NCI-H146 treated with DMSO at 0.1 percent for 48 hours (cell line): ENCODE data around the gene CPT1A.

ENCODE experiments used
- DNase-seq: peaks from one replicate; lab custom pipeline; 2025; ENCODE audit not compliant: unreplicated experiment; lab: John Stamatoyannopoulos, UW

Gene CPT1A

DNA sequence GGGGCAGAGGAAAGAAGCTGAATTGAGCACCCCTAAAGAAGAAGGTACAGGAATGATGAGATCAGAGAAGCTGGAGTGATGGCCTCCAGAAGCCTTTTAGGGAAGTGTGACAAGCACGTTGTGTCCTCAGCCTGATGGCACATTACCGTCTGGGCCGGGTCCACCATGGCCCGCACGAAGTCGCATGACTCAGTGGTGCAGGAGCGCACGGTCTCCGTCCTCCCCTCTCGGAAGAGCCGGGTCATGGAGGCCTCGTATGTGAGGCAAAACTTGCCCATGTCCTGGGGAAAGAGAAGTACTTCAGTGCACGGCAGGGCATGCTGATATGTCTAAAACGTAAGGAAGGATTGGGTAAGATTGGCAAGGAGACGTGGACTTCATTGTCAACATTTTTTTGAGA lies 79.2 kb downstream of the CPT1A start:
- DNase-seq: no peak

DNA sequence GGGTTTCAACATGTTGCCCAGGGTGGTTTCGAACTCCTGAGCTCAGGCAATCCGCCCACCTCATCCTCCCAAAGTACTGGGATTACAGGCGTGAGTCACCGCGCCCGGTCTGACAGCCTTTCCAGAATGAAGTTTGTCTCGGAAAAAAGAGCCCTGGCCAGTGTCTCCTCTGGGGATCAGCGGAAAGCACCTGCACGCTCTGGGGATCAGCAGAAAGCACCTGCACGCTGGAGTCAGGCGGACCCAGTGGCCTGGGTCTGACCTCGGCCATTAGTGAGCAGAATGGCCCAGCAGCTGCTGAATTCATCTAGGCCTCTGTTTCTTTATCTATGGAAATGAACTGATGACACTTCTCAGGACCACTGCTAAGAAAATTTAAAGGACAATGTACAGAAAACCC lies 79.9 kb downstream of the CPT1A start:
- DNase-seq: peak; percentile 73

DNA sequence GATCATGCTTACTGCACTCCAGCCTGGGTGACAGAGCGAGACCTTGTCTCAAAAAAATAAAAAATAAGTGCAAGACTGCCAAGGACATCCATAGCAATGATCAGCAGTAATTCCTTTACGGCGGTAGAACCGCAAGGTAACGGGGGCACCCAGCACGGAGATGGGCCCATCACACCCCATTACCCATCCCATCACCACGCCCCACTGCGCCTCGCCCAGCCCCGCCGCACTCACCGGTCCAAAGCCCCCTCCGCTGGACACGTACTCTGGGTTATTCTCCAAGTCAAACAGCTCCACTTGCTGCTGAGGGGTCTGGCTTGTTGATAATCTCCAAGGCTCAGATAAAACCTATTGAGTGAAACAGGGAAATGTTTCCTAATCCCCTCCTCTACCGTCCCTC lies 81.7 kb downstream of the CPT1A start:
- no peak for DNase-seq

DNA sequence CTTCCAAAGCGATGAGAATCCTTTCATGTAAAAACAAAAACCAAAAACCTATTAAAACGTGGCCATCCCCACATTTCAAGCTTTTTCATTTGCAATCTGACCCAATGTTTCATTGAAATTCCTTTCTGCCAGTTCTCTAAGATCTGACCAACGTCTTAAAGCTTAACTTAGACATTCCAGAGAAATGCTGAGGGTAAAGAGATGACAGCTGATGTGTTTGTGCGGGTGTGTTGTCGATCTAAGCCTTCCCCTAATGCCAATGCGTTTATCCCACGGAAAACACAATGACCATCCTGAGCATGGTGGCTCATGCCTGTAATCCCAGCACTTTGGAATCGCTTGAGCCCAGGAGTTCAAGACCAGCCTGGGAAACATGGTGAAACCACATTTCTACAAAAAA lies 84.0 kb downstream of the CPT1A start:
- DNase-seq: no peak

DNA sequence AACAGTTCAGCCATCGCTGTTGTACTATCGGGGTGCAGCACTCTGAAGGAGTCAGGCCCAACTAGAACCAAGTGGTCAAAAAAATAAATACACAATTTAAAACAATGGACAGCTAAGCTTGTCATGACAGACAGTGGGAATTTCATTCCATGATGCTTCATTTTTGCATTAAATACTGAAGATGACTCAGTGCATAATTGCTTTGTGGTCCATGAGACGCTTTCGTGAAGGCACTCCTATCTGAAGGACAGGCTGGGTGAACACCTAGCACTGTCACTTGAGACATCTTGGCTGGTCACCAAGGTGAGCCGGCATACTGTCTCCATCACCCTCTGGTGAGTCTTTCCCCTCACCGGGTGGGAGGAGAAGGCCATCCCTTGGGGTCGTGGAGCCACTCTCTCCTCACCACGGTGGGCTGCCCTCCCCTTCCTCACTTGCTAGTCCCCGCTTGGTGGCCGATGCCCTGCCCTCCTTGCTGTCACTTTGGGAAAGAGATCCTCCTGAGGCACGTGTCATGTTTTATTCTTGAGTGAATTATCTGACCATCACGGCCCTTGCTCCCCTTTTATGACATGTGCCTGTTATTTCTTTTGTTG lies 85.4 kb downstream of the CPT1A start:
- DNase-seq: no peak

DNA sequence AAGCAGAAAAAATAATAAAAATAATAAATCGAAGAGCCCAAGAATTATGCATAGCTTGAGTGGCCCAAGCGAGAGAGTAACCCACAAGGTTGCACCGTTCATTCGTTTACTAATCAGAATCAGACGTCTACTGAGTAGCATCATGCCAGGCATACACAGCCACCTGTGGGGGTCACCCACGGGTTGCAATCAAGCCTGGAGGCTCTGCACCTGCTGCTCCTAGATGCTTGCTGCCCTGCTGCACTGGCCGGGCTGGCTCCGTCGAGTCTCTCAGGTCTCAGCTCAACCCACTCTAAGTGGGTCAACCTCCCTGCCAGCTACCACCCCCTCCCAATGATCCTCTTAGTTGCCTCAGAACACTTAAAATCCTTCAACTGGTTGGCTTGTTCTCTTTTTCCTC lies 88.4 kb downstream of the CPT1A start:
- DNase-seq: no peak

DNA sequence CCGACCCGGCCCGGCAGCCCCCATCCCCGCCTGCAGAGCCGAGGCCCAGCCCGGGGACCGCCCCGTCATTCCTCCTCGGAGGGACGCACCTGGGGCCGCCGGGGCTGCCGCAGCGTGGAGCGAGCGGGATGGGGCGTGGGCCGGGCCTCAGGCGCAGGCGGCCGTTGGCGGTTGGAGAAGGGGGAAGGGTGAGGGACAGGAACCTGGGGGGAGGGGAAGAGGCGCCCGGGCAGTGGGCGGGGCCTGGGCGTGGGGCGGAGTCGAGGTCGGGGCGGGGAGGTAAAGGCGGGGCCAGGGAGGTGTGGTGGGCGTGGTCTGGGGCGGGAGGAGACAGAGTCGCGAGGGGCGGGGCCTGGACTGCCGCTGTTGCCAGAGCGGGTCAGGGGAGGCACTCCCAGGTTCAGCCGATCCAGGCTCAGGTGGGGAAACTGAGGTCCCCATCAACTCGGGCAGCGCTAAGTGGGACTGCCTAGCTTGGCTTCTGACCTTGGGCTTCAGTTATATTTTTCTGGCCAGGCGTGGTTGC lies 90.3 kb downstream of the CPT1A start, which contains the start of gene TESMIN:
Gene TESMIN, minus strand, starts transcription at position 190 of the 526 bp plus-strand sequence. CDS start 860 bp downstream, outside the sequence.
- peak; percentile 55 for DNase-seq

DNA sequence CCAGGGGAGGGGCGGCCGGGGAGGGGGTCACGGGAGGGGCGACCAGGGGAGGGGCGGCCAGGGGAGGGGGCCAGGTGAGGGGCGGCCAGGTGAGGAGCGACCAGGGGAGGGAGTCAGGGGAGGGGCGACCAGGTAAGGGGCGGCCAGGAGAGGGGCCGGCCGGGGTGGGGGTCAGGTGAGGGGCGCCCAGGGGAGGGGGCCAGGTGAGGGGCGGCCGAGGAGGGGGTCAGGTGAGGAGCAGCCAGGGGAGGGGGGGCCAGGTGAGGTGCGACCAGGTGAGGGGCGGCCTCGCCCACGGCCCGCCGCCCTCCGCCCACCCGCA lies 90.8 kb downstream of the CPT1A start:
- DNase-seq: no peak

DNA sequence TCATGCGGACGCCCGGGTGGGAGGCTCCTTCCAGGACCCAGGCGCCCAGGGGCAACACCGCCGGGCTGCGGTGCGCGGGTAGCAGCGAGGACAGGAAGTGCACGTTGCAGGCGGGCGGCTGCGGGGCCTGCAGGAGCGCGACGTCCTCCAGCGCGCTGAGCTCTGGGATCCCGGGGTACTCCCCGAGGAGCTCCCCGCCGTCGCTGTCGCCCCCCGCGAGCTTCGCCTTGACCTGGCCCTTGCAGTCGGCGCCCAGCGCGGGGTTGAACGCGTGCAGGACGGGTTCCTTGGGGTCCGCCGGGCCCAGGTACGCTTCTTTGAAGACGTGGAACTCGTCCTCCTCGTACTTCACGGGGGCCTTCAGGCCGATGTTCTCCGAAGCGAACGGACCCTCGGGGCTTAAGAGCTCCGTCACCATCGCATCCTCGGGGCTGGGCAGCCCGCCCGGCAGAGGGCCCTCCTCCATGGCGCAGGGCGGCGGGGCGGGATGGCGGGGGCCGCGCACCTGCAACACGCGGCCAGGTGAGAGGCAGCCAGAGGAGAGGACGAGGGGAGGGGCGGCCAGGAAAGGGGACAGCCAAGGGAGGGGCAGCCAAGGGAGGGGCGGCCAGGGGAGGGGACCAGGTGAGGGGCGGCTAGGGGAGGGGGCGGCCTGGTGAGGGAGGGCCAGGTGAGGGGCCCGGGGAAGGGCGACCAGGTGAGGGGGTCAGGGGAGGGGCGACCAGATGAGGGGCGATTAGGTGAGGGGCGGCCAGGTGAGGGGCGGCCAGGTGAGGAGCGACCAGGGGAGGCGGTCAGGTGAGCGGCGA lies 91.3 kb downstream of the CPT1A start:
- no peak for DNase-seq

DNA sequence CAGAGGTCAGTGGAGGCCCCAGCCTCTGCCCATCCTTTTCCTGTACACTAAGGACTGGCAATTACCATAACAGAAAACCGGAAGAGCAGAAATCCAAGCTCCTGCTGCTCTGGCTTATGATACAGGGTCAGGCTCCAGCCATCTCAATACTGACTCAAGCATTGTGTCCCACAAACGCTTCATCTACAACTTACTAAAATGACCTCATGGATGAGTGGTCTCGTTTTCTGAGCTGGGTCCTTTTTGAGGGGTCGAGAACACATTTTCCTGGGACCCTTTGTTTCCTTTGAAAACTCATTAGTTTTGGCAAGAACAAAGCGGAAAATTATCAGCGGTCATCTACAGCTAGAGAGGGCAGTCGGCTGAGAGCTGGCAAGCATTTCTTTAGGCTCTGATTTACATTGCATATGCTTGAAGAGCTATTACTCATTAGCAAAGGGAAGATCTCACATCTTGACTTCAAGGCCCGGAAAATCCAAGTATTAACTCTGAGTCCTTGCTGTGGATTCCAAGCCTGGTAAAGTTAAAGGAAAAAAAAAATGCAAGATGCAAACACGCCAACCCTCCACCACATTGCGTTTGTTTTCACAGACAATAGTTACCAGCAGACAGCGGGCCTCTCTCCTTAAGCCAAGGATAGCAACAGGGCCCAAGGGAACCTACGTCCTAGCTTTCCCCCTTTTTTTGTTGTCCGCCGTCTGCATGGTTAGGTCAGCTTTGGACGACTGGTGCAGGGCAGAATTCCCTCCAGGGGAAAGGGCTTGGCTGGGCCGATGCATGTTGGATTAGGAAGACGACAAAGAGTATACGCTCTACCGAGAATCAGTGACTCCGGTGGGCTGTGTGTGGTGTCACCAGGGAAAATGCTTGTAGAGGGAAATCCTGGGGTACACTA lies 92.2 kb downstream of the CPT1A start:
- peak; percentile 58 for DNase-seq

DNA sequence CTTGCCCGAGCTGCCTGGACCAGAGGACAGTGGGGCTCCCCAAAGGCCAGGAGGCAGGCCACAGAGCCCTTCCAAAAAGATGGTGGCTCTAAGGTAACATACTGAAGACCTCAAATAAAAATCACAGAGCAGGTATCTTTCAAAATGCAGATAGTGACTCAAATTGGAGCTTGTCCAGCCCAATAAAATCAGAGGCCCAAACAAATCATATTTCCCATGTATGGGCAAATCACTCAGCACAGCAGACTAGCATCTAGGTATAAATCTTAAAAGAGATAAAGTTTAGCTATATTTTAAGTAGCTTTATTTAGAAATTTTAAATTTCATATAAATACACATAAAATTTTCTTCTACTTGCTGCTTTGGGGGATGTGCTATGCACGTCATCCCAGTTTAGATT lies 93.7 kb downstream of the CPT1A start:
- DNase-seq: no peak

DNA sequence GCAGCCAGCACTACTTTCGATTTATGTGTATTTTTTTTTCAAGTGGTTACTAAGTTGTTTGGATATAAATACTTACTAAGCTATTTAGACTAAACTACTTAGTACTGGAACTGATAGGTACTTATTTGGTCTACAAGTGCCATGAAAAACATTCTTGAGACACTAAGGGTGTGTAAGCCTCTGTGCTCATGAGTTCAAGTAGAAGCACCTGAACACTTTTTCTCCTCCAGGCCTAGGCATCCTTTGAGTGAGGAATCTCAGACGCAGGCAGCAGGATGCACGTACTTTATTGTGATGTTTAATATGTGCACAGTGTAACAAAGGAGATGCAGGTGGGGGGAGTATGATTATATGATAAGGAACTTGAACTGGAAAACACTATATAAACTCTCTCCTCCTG lies 98.2 kb downstream of the CPT1A start:
- no peak for DNase-seq

DNA sequence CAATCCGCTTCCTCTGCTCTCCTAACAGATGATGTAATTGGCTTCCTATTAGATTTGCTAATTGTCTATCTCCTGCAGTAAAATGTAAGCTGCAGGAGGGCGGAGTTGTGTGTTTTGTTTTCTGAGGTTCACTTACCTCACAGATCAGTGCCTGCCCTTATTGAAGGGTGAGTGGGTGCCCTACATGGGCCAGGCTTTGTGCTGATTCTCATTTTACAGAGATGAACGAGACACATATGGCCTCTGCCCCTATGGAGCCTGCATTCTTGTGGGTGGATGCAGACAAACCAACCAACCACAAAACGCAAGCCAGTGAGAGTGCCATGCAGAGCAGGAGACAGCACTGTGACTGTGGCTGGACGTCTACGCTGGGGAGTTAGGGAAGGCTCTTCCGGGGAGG lies 100.3 kb downstream of the CPT1A start:
- no peak for DNase-seq

DNA sequence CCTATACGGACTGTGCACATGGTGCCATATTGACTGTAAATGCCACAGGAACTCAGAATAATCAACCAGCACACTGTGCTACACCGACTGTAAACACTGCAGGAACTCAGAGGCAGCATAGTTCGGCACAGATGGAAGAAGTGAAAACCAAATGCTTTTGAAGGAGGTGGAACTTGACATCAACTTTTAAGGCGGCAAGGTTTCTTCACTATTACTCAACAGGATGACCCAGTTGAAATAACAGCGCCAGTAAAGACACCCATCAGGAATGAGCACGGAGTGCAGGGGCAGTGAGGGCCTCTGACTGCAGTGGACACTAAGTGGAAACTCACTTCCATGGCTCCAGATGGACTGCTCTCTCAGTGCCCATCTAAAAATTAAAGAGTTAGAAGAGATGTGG lies 106.1 kb downstream of the CPT1A start:
- DNase-seq: no peak

DNA sequence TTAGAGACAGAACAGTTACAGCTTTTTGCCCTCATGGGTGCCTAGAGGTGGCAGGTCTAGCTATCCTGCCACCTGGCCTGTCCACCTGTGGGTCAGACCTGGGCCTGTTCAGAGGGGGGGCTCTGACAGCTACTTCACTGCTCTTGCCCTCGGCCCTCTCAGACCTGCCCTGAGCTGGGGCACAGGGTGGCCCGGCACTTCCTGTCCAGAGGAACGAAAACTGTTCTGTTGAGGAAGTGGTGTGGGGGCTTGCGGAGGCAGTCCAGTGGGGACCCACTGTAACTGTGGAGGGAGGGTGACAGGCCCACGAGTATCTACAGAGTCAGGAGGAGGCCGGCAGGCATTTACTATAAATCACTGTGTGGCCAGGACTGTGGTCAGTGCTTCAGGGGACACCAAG lies 106.6 kb downstream of the CPT1A start:
- DNase-seq: no peak

DNA sequence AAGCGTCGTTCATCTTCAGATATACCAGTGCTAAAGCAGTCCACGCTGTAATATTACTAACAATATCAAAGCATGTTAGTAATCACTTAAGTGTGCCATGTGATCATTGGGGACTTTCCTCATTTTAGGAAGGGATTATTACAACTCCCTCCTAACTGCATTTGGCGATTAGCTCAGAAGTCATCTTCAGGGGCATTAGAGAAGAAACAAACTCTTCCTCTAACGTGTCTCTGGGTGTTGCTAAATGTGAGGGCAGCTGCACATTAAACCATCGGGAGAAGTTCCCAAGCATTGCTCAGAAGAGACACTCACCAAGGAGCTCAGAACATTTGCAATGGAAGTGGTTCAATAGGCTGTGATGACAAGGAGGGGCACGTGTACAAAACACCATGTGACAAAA lies 107.6 kb downstream of the CPT1A start:
- DNase-seq: no peak

DNA sequence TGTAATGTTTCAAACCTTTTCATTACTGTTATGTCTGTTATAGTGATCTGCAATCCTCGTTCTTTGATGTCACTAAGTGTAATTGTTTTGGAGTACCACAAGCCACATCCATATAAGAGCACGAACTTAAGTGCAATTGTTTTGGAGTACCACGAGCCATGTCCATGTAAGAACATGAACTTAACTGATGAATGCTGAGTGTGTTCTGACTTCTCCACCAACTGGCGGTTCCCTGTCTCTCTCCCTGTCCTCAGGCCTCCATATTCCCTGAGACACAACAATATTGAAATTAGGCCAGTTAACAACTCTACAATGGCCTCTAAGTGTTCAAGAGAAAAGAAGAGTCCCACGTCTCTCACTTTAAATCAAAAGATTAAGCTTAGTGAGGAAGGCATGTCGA lies 113.9 kb downstream of the CPT1A start:
- DNase-seq: peak; percentile 4

DNA sequence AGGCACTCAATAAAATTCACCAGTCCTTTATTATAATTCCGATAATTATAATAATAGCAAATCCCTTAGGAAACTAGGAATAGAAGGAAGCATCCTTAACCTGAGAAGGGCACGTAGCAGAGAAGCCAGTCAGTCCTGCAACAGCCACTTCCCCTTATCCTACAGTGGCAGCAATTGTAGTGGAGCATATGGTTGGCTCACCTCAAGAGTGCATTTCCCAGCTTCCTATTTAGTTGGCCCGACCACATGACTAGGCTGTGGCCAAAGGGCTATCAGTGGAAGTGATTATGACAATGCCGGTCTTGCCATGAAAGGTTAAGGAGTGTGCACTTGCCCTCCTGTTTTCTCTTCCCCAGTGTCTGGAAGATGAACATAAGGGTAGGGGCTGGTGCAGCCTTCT lies 117.4 kb downstream of the CPT1A start:
- DNase-seq: no peak

DNA sequence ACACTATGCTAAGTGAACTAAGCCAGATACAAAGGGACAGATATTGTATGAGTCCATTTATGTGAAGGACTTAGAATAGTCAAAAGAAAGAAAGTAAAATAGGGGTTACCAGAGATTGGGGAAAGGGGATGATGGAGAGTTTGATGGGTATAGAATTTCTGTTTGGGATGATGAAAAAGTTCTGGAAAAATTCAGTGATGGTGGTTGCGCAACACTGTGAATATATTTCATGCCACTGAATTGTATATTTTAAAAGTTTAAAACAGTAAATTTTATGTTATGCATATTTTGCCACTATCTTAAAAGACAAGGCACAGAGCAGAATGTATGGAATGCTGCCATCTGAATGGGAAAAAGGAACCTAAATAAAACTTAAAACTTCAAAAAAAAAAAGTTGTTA lies 119.6 kb downstream of the CPT1A start:
- DNase-seq: no peak

DNA sequence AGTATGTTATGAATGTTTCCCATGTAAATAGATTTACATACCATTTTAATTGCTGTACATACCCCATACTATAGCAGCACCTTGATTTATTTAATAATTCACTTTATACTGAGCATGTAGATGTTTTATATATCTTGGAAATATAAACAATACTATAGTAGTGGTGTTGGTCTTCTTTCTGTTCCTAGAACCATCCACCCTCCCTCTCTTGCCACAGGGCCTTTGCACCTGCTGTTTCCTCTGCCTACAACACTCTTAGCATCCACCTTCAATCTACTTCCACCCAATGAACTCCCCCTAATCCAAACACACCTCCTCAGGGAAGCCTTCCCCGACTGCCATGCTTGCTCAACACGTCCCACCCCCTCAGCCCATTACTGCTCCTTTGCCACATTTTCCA lies 120.6 kb downstream of the CPT1A start:
- no peak for DNase-seq

DNA sequence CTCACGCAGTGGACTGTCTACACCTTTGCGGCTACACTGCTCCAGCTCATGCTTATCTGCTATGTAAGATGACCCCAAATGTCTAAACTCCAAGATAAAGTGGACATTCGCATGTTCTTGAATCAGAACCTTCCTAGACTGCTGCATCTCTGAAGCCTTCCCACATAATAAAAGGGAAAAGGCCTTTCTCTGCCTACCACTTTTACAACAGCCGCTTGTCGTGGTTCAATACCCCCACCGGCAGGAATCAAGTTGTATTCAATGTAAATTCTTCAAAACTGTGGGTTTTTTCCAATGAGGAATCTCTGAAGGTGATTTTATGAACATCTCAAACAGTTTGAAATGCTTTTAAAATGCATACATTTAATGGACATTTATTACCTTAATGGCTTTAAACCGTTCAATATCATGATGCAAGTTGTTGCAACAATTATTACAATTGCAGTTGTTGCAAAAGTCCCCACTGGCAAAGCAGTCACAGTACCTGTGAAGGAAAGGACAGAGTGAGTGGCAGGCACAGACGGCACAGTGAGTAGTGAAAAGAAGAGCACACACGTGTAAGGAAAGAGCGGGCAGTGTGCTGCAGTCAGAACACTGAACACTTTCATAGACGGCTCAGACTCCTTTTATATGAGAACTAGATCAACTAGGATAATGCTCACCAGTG lies 126.1 kb downstream of the CPT1A start:
- DNase-seq: no peak
